HG02973 (cell line): ENCODE measurements around the gene MED25.

Experiments used
- ATAC-seq: cut with Tn5 transposase; IDR thresholded peaks from one replicate; pipeline ENCODE4 v1.9.1; 2021; ENCODE audit warnings: moderate library complexity; ENCODE audit not compliant: unreplicated experiment

Gene MED25

DNA sequence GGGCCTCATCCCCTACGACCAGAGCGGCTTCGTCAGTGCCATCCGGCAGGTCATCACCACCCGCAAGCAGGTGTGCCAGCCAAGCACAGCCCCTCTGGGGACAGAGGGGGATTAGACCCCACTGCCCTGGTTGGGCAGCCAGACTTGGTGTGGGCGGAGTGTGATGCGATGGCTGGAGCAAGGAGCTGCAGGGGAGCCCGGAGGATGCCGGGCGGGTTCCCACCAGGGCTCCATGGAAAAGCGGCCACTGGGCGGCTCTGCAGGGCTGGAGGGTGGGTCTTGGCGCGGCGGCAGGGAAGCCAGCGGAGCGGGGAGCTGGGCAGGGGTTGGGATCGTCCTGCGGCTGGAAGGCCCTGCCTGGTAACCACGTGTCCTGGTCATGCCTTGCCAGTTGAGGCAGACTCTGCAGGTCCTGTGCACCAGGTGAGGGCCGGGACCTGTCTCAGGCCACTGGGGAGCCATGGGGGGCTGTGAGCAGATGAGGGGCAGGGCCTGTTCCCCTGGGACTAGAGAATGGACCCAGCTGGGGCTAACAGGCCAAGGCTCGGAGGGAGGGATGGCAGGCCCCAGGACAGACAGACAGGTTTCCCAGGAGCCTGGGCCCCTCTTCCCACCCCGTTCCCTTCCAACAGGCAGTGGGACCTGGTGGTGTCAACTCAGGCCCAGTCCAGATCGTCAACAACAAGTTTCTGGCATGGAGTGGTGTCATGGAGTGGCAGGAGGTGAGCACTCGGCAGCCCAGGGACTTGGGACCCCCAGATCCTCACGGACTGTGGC, 39.2 kb downstream of the MED25 start:
- no peak for ATAC-seq

DNA sequence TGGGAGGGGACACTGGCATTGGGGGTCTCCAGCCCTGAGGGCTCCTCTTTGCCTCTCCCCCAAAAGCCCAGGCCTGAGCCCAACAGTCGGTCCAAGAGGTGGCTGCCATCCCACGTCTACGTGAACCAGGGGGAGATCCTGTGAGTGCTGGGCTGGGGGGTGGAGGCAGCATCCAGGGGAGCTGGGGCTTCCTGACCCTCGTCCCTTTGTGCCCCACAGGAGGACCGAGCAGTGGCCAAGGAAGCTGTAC, 39.7 kb downstream of the MED25 start:
- no peak for ATAC-seq

DNA sequence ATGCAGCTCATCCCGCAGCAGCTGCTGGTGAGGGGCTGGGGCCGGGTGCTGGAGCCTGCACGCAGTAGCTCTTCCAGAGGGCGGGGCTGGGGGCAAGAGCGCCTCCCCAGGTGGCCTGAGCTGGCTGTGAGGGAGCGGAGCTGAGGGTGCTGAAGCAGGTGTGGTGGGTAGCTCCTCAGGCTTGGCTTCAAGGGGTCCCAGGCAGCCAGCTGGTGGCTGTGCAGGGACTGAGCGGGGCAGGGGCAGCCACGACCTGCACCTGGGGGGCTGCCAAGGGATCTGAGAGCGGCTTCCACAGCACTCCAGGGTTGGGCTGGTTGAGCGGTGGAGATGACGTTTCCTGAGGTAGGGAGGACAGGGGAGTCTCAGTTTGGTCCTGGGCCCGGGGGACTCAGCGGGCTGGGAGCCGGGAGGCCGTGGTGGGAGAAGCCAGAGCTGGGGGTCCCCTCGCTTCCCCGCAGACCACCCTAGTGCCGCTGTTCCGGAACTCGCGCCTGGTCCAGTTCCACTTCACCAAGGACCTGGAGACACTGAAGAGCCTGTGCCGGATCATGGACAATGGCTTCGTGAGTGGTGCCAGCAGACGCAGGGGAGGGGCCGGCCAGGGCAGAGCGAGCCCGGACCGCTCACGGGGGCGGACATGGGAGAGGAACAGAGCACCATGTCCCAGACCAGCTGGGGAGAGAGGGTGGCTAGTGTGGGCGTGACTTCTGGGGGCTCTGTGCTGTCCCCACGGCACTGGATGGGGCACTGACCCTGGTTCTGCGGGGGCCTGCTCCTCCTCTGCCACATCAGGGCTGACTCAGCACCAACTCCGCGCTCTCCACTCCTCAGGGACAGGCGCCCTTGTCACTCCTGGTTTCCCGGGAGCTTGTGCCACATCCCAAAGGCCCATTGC, 40.2 kb downstream of the MED25 start:
- no peak for ATAC-seq

DNA sequence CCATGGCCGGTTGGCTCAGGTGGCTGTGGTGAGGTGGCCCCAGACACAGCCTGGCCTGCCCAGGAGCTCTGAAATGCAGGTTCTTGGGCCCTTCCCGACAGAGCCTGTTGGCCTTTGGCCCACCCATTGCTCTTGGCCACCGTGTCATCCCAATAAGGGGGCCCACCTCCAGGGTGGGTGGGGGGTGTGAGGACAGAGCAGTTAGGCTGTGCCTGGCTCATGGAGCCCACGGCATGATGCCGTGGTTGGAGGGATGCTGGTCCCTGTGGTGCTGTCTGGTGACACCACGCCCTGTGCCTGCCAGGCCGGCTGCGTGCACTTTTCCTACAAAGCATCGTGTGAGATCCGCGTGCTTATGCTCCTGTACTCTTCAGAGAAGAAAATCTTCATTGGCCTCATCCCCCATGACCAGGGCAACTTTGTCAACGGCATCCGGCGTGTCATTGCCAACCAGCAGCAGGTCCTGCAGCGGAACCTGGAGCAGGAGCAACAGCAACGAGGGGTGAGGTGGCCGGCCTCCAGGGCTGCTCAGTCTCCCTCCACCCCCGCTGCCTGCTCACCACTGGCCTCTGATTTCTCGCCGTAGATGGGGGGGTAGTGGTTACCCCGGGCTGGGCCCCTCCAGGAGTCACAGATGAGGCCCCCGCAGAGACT, 41.7 kb downstream of the MED25 start:
- ATAC-seq = no peak

DNA sequence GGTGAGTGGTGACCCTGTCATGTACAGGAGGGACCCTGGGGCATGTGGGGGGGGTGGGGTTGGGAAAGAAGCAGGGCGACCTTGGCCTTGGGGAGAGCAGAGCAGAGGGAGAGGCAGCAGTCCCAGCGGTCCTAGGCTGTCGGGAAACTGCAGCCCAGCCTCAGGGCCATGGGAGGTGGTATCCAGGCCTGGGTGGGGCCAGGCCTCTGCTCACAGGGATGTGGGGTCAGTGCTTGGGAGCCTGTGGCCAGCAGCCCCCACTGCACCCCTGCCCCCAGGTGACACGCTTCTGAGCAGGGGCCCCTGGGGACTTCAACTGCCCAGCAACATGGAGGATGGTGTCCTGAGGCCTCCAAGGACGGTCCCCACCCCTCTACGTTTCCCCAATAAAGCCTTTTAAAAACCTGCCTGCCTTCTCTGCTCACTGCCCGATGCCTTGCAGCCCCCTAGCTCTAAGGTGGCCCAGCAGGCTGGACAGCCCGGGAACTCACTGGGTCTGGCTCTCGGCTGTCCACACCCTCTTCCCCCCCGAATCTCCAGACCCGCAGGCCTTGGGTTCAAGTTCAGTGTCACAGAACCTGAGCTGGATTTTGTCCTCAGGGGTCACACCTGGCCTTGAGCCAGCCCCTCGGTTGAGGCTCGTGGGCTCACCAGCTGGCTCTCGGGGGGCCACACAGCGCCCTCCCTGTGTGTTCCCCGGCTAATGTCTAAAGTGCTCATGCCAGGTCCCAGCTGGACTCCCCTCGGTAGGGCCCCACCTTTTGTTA, 42.4 kb downstream of the MED25 start:
- ATAC-seq = no peak

DNA sequence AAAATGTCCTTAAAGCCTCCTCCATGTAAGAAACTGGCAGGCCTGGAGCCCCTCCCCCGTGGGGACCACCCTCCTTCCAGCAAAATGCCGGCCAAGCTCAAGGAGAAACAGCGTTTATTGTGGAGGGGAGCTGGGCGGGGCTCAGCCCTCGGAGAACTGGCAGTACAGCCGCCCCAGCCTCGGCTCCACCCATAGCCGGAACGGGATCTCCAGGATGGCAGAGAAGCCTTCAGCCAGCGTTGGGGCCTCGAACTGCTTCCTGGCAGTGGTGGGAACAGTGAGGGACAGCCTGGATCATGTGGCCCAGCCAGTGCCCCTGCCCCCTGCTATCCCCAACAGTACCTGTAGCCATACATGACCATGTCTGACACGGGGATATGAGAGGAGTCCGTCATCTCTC, 43.0 kb downstream of the MED25 start:
- no peak for ATAC-seq

DNA sequence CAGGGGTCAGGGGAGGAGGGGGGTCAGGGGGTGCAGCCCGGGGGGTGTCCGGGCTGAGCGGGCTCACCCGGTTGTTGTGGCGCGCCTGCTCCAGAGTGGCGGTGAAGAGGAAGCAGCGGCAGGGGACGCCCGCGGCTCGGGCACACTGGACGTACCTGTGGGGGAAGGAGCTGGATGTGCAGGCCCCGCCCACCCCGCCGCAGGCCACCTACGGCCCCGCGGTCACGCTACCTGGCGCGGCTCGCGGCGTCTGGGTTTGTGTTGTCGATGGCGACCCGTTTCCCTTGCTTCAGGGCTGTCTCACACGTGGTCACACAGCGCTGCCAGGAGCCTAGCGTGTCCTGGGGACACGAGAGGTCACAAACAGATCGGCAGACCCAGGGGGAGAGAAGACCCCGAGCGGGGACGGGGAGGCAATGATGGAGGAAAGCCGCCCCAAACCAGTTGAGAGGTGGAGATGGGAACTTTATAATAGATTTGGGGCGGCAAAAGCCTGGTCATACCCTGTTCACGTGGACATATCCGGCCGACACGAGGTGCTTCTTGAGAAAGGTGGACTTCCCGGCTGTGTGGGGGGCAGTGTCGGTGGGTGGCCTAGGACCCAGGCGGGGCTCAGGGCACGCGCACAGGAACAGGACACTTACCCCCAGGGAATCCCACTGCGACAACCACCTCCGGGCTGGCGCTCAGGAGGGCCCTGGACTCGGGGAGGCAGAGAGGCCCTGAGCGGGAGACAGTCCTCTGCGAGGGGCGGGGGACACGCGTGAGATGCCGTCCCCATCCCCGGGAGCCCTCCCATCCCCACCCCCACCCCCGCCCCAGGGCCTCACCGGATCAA, 43.7 kb downstream of the MED25 start:
- ATAC-seq = no peak

DNA sequence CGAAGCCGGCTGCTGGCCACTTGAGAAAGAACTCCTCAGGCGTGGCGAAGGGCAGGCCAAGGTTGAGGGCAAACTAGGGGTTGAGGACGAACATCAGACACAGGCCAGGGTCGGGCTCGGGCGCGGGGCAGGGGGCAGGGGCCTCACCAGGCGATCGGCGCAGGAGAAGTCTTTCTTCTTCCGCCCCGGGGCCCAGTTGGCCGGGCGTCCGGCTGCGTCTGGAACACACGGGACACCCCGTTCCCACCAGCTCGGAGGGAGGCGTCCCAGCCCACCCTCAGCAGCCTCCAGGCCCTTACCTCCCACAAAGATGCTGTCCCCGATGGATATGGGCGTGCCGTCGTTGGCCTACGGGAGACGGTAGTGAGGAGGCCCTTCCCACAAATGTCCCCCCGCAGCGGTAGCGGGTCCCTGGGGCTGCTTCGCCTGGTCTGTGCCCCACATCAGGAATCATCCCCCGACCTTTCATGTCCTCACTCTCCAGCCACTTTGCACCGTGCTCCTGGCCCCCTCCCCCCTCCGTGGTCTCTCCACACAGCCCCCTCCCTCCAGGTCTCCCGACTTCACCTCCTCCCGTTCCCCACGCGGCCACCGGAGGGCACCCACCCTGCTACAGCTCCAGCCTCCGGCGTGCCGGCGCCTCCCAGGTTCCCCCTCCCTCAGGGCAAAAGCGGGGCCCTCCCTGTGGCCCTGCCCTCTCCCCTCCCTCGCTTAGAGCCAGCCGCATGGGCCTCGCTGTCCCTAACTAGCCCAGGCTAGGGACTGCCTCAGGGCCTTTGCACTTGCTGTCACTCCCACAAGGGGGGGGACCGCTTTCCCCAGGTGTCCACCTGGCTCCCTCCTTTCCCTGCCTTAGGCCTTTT, 44.5 kb downstream of the MED25 start:
- no peak for ATAC-seq

DNA sequence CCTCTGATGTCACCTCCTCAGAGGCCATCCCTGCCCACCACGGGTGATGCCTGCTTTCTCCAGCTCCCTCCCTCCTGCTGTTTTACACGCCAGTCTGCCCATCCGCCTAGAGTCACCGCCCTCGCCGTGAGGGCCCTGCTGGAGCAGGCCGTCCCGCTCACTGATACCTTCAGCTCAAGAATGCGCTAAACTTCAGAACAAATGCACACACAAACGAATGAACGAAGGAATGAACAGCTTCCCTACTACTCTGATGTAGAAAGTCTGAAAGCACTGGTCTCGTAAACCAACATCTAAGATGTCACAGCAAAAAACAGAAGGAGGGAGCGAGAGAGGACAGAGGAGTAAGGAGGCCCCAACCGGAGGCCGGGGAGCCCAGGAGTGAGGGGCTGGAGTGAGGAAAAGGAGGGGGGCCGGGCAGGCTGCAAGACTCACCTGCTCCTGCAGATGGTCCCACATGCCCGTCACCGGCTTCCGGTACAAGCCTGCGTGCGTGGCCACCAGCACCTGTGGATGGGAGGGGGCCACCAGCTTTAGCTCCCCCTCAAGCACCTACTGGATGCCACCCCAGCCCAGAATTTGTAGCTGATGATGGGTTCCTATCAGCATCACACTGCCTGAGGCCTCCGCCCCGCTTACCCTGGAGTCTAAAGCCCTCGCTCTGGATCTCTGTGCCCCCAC, 45.3 kb downstream of the MED25 start:
- ATAC-seq = no peak

DNA sequence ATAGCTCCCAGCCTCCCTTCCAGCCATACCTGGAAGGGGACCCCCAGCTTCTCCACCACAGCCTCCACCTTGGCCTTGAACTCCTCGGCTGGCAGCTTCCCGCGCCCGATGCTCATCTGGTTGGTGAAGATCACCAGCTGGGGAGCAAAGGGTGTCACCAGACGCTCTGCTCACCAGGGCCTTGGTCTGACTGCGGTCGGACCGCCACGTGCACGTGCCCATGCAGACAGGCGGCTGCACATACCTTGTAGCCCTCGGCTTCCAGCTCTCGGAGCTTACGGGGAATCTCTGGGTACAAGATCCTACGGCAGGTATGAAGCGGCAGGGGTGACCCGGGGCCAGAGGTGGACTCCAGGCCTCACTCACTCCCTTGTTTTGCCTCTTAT, 45.8 kb downstream of the MED25 start:
- ATAC-seq = no peak

DNA sequence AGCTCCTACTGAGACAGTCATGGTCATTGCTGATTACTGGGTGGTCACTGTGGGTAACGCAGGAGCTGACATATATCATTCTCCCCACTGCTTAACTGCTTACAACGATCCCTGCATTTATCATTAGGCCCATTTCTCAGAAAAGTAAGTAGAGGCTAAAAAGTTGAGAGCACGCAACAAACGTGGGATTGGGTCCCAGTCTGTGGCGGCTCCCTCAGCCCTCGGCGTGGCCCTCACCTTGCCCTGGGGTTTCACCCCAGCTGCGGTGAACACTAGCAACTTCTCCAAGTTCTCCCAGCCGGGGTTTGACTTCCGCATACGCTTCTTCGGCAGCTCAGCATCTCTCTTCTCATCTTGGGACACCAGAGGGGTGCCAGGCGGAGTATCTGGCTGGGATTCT, 46.8 kb downstream of the MED25 start:
- ATAC-seq = no peak

DNA sequence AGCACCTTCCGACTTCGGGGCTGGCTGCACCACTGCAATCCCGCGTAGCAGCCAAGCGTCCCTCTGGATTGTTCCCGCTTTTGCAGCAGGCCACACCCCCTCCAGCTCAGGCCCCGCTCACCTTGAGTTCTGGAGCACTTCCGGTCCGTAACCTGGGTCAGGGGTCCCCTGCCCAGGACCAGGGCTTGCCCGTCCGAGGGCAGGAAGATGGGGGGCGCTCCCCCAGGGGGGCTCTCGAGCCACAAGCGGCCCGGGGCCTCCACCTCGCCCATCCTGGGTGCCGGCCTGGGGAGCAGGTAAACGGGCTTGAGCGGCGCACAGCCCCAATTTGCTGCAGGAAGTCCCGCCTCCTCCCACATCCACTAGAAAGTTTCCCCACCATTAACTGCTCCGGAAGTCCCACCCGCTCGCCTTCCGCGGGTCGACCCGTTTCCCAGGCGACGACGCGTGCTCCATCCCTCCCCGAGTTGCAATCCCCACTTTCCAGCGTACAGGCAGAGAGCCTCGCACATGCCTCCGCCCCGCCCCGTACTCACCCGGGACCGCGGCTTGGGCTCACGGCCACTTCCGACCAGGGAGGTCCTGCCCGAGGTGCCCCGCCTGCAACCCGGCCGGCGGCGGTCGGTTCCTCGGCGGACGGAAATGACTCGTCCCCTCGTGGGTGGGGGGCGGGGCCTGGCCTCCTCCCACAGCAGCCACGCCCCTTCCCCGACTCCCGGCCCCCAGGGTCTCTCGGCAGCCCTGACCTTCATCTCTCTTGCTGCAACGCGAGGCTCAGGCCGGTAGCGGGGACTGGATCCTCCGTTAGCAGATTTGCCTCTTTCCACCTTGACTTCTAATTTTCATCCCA, 49.1 kb downstream of the MED25 start, which contains the start of gene PNKP:
Gene PNKP, minus strand, starts transcription at position 644 of the 850 bp plus-strand sequence. Its CDS starts 372 bp downstream, at position 272.
- peak; percentile 28 for ATAC-seq

DNA sequence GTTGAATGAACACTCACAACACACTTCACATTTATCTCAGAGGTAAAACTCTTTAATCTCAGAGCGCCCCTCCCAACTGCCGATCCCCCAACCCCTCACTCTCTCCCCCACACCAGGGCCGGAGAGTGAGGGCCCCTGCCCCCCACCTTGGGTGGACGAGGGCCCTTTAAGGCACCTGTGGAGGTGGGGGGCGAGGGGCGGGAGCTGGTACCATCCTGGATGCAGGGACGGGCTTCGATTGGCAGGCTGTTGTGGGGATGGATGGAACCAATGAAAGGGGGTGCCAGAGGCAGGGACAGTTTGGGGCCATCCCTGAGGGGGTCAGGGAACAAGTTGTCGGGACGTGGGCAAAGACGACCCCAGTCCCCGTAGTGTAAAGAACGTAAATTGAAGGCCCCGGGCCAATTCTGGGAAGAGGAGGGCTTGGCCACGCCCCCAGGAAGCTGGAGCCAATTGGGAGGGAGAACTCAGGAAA, 51.0 kb downstream of the MED25 start:
- ATAC-seq = no peak

DNA sequence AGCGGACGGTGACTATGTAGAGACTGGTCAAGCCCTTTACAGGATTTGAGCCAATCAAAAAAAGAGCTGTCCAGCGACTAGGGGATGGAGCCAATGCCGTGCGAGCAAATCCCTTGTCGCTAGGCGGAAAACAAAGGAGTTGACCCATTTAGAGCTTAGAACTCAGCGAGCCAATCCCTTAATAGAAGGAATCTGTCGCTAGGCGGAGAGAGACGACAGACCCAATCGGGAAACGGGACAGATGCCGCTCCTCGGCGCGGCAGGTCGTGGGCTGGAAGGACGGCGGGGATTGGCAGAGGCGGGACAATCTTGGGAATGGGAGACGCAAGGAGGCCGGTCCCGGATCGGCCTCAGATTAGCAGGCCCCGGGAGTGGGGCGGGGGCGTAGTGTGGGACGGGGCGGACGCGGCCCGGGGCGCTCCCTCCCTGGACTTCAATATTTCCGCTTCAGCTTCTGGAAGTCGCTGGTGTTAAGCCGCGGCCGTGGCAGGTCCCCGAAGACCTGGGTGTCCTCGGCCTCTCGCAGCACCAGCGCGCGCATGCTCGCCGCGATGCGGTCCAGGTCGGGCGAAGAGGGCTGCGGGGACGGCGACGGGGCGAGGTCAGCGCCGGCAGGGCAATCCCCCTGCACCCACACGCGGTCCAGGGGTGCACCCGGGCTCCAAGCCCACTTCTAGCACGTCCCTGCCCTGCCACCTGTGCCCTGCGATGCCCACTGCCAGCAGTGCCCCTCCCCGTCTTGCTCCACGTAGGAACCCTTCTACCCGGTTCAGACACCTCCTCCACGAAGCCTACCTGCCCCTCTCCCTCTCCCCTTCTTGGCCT, 51.6 kb downstream of the MED25 start:
- peak; percentile 57 for ATAC-seq

DNA sequence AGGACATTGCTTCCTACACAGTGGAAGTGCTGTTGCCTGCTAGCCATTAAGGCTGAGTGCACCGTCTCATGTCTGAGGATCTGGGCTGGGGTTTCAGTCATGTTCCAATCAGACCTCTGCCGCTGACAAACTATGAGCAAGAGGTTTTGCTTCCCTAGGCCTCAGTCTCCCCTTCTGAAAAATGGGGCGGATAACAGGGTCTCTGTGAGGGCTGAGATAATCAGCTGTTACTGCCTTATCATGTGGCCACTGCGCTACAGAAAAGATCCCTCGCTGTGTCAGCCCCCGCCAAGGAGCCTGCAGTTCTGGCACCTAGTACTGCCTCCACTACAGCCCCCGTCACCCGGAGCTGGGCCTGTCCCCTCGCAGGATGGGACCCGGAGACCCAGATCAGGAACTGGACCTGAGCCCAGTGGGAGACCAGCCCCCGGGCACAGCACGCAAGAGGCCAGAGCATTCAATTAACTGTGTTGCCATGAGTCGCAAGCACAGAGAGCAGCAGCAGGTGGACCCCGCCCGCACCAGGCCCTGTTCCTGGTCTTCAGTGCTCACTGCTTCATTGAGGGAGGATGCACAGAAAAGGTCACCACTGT, 52.3 kb downstream of the MED25 start:
- no peak for ATAC-seq

DNA sequence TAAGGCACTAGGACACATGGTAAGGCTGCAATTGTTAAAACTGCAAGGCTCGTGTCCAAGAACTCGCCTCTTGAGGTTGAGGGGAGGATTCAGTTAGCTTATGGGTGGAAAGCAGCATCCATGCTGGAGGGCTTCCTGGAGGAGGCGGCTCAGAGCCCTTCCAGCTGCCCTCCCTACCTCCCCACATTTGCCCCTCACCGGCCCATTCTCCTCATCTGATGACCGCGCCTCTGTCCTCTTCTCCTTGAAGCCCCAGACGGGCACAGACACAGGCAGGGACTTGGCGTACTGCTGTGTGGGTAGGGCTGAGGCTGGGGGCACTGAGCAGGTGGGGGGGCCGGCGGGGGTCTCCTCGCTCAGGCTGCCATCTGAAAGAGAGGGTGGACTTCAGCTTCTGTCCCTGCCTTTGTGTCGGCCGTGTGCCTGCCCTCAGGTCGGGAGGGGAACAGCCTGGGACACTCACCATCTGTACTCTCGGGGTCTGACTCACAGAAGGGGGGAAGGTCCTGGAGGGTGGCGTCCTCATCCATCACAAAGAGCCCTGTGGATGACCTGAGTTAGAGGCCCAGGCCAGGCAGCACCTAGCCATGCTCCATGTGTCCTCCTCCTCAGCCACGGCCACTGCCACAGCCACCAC, 53.4 kb downstream of the MED25 start:
- no peak for ATAC-seq
